ENCODE data around the gene PHF1.

DNA sequence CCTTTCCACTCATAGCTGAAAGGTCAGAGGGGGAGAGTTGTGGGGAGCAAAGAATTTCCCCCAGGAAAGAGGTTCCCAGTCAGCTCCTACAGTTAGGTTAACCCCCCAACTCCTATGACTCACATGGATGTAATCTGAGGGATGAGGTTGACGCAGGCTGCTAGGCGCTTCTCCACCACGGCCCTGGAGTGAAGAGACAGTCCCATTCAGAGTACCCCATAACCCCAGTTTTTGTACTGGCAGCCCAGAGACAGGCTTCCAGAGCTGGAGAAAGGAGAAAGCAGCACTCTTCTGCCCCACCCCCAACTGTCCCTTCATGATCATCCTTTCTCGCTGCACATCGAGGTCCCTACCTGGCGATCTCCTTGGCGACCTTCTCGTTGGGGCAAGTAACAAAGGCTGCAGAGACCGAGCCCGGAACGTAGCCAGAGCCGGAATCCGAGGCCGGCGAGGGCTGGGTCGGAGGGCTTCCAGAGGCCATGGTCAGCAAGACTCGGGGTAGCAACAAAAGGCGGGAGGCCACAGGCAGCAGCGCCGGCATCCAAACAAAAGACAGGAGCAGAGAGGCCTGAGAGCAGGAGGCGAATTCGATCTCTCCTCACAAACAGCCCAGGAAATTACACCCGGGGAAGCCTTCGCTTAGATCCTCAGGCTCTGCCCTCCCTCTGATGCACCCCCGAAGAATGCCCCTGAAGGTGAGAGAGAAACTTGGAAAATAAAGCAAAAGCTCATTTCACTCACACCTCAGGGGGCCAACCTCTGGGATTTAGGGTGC lies 6.5 kb downstream of the PHF1 start:
- TF ChIP-seq CTCF (IDR thresholded peaks at IDR 0.05; ENCODE audit: insufficient read depth, low read length) (no peak), POLR2AphosphoS5 (IDR thresholded peaks at IDR 0.05; ENCODE audit: low read depth) (no peak), SPI1 (IDR thresholded peaks at IDR 0.05; ENCODE audit: borderline replicate concordance, low read depth) (no peak)
- TF ChIP-seq, protein P1, sequence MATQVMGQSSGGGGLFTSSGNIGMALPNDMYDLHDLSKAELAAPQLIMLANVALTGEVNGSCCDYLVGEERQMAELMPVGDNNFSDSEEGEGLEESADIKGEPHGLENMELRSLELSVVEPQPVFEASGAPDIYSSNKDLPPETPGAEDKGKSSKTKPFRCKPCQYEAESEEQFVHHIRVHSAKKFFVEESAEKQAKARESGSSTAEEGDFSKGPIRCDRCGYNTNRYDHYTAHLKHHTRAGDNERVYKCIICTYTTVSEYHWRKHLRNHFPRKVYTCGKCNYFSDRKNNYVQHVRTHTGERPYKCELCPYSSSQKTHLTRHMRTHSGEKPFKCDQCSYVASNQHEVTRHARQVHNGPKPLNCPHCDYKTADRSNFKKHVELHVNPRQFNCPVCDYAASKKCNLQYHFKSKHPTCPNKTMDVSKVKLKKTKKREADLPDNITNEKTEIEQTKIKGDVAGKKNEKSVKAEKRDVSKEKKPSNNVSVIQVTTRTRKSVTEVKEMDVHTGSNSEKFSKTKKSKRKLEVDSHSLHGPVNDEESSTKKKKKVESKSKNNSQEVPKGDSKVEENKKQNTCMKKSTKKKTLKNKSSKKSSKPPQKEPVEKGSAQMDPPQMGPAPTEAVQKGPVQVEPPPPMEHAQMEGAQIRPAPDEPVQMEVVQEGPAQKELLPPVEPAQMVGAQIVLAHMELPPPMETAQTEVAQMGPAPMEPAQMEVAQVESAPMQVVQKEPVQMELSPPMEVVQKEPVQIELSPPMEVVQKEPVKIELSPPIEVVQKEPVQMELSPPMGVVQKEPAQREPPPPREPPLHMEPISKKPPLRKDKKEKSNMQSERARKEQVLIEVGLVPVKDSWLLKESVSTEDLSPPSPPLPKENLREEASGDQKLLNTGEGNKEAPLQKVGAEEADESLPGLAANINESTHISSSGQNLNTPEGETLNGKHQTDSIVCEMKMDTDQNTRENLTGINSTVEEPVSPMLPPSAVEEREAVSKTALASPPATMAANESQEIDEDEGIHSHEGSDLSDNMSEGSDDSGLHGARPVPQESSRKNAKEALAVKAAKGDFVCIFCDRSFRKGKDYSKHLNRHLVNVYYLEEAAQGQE (IDR thresholded peaks at IDR 0.05; ENCODE audit: insufficient replicate concordance, low read depth) = no peak
